Measurements from ENCODE around the gene FBXL17. TPM values are rescaled to one million over a fixed set of nuclear protein-coding genes. Genes with fewer than 3 reads are reported as not detected.

FBXL17 gene
- total RNA-seq, 1 donor from 2014 or later, result 17.6 TPM

DNA sequence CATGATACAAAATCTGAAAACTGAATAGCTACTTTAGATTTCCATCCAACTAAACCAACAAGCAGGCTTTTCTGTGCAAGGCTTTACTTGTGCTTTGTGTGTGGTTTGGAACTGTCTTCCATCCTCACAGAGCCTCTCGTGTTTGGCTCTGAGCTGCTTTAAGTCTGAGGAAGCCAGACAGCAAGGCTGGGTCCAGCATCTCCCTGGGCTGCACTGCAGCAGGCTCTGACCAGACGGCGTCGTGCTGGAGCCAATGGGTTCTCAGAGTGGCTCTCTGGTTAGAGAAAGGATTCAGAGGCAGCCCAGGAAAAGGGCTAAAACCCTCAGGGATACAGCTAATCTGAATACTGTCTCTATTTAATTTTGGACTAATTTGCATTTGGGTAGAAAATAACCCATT, 503.2 kb downstream of the FBXL17 start:
- Mint-ChIP-seq H3K9me3 (ENCODE audit: unreplicated experiment) (no peaks in the 10 kb centered on the region), H3K36me3 (ENCODE audit: unreplicated experiment) (peaks cover 9% of the 10 kb centered on the region), H3K4me3 (ENCODE audit: unreplicated experiment) (no peak overlapping the region), H3K27ac (ENCODE audit: unreplicated experiment) (no peak overlapping the region), H3K27me3 (ENCODE audit: unreplicated experiment) (no peaks in the 10 kb centered on the region), H3K4me1 (ENCODE audit: unreplicated experiment) (peaks cover 16% of the 10 kb centered on the region)
- no peak for DNase-seq (ENCODE audit: extremely low spot score, unreplicated experiment)
- TF ChIP-seq, protein P1, sequence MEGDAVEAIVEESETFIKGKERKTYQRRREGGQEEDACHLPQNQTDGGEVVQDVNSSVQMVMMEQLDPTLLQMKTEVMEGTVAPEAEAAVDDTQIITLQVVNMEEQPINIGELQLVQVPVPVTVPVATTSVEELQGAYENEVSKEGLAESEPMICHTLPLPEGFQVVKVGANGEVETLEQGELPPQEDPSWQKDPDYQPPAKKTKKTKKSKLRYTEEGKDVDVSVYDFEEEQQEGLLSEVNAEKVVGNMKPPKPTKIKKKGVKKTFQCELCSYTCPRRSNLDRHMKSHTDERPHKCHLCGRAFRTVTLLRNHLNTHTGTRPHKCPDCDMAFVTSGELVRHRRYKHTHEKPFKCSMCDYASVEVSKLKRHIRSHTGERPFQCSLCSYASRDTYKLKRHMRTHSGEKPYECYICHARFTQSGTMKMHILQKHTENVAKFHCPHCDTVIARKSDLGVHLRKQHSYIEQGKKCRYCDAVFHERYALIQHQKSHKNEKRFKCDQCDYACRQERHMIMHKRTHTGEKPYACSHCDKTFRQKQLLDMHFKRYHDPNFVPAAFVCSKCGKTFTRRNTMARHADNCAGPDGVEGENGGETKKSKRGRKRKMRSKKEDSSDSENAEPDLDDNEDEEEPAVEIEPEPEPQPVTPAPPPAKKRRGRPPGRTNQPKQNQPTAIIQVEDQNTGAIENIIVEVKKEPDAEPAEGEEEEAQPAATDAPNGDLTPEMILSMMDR (IDR thresholded peaks at IDR 0.05), result no peak

DNA sequence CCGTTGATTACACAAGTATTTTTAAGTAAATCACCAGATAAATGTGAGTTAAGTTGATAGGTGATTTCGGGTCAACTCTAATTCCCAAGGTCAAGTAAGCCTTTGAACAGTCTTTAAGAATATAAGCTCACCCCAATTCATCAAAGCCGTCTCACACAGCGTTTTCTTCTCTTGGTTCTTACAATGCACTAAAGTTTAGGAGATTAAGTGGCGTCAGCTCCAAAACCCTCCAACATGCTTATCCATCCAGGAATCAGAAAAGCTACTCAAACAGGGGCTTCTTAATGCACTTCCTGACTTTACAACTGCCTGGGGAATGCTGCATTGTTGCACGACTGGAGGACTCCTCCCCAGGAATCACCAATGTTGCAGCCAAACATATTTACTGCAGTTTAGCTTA, 505.0 kb downstream of the FBXL17 start:
- Mint-ChIP-seq H3K4me3 (ENCODE audit: unreplicated experiment) (no peak overlapping the region), H3K36me3 (ENCODE audit: unreplicated experiment) (peaks cover 9% of the 10 kb centered on the region), H3K27ac (ENCODE audit: unreplicated experiment) (no peak overlapping the region), H3K9me3 (ENCODE audit: unreplicated experiment) (no peaks in the 10 kb centered on the region), H3K27me3 (ENCODE audit: unreplicated experiment) (no peaks in the 10 kb centered on the region), H3K4me1 (ENCODE audit: unreplicated experiment) (peaks cover 15% of the 10 kb centered on the region)
- DNase-seq (ENCODE audit: extremely low spot score, unreplicated experiment), result no peak
- TF ChIP-seq, protein P1 (IDR thresholded peaks at IDR 0.05), result no peak

DNA sequence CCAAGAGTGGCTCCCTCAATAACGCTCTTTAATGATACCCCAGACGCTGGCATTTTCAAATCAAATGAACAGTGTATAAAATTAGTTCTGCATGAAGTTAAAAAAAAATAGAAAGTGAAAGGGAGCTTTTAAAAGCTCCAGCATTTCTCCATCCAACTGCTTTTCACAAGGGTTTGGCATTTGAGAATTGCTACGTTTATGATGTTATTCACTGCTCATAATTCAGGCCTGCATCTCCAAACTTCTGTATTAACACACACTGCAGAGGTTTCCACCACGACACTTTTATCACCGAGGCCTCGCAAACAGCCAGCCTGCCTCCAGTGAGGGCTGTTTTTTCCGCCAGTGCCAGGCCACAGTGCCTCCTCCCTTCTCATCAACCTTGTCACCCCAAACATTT, 505.6 kb downstream of the FBXL17 start:
- H3K4me1 Mint-ChIP-seq (ENCODE audit: unreplicated experiment), result peaks cover 15% of the 10 kb centered on the region
- H3K9me3 Mint-ChIP-seq (ENCODE audit: unreplicated experiment), result no peaks in the 10 kb centered on the region
- DNase-seq (ENCODE audit: extremely low spot score, unreplicated experiment), result no peak
- H3K27me3 Mint-ChIP-seq (ENCODE audit: unreplicated experiment), result no peaks in the 10 kb centered on the region
- peaks cover 9% of the 10 kb centered on the region for H3K36me3 Mint-ChIP-seq (ENCODE audit: unreplicated experiment)
- H3K4me3 Mint-ChIP-seq (ENCODE audit: unreplicated experiment), result no peak overlapping the region
- TF ChIP-seq, protein P1 (IDR thresholded peaks at IDR 0.05), result no peak
- H3K27ac Mint-ChIP-seq (ENCODE audit: unreplicated experiment), result no peak overlapping the region

DNA sequence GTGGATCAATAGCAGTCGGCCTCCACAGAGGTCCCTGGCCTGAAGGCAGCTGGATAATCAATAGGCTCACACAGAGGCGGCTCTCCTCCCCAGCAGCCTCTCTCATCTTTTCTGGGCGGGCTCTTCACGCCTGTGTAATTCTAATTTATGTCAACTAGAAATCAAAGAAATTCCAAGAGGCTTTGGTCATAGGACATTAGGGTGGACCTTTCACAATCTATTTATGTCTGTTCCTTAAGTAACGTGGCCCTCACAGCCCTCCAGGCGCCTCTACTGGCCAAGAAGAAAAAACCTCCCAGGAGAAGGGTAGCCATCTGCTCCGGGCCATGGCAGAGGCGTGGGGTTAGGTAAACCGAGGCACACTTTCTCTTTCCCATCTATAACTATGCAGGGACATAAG, 506.1 kb downstream of the FBXL17 start:
- Mint-ChIP-seq H3K27ac (ENCODE audit: unreplicated experiment) (no peak overlapping the region), H3K4me3 (ENCODE audit: unreplicated experiment) (no peak overlapping the region), H3K4me1 (ENCODE audit: unreplicated experiment) (peaks cover 15% of the 10 kb centered on the region), H3K9me3 (ENCODE audit: unreplicated experiment) (no peaks in the 10 kb centered on the region), H3K27me3 (ENCODE audit: unreplicated experiment) (no peaks in the 10 kb centered on the region), H3K36me3 (ENCODE audit: unreplicated experiment) (peaks cover 9% of the 10 kb centered on the region)
- TF ChIP-seq, protein P1 (IDR thresholded peaks at IDR 0.05), result no peak
- no peak for DNase-seq (ENCODE audit: extremely low spot score, unreplicated experiment)

DNA sequence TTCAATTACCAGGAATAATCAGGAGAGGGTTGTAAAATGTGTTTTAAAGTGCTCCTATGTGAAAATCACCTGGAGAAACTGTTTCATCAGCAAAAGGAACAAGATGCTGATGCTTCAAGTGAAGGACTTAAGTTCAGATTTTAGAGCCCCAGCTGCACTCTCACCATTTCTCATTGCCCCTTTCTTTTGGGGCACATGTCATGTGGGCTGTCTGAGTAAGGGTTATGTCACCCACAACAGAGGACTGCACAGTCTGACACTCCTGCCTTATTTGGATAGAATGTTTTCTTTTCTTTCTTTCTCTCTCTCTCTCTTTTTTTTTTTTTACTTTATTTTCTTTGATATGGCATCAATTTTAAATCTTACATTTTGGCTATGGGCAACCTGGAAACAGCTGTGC, 507.1 kb downstream of the FBXL17 start:
- peaks cover 6% of the 10 kb centered on the region for H3K36me3 Mint-ChIP-seq (ENCODE audit: unreplicated experiment)
- no peak overlapping the region for H3K4me3 Mint-ChIP-seq (ENCODE audit: unreplicated experiment)
- no peaks in the 10 kb centered on the region for H3K9me3 Mint-ChIP-seq (ENCODE audit: unreplicated experiment)
- H3K4me1 Mint-ChIP-seq (ENCODE audit: unreplicated experiment), result peaks cover 17% of the 10 kb centered on the region
- TF ChIP-seq, protein P1 (IDR thresholded peaks at IDR 0.05), result no peak
- H3K27me3 Mint-ChIP-seq (ENCODE audit: unreplicated experiment), result no peaks in the 10 kb centered on the region
- H3K27ac Mint-ChIP-seq (ENCODE audit: unreplicated experiment), result no peak overlapping the region
- no peak for DNase-seq (ENCODE audit: extremely low spot score, unreplicated experiment)

All from osteocyte (in vitro differentiated cells).